IMR-90 (cell line): Measurements from ENCODE around the gene TBCC. TPM values are rescaled to one million over a fixed set of nuclear protein-coding genes. Genes with fewer than 3 reads are reported as not detected.

Experiments
- ATAC-seq: fragments of 200-7000 bp; cut with Tn5 transposase; 2 replicates; pipeline ENCODE4 v1.9.1; 2020; ENCODE audit warnings: low read depth, mild to moderate bottlenecking, moderate library complexity
- BruUV-seq: library from RNA; stranded (reverse); fragments of 400-500 nt; replicated peaks from 2 replicates; lab custom pipeline; 2021; lab: Mats Ljungman, UMichigan
- CTCF ChIA-PET: fragments of 300-600 bp; formaldehyde crosslinking; extraction: SDS; loops from one replicate; lab custom pipeline; 2021; ENCODE audit warnings: antibody characterized with exemption; lab: Yijun Ruan, JAX
- POLR2A ChIA-PET: fragments of 300-600 bp; sonication (Branson Sonifier 250); formaldehyde crosslinking; loops from one replicate; lab custom pipeline; 2022; ENCODE audit warnings: antibody characterized with exemption; ENCODE audit not compliant: unreplicated experiment; lab: Charles Lee
- DNase-seq: peaks from one replicate; pipeline ENCODE4 v3.0.0; 2013
- H2AFZ ChIP-seq: replicated peaks from 2 replicates; pipeline ENCODE3; 2013; ENCODE audit warnings: low read length, mild to moderate bottlenecking; ENCODE audit not compliant: poor library complexity
- H2AK5ac ChIP-seq: 2 replicates; pipeline ENCODE4 v1.6.1; 2013; ENCODE audit warnings: low read depth, low read length, inconsistent platforms
- H2AK9ac ChIP-seq: replicated peaks from 2 replicates; pipeline ENCODE3; 2013; ENCODE audit warnings: mild to moderate bottlenecking, low read depth, low read length, moderate library complexity; ENCODE audit not compliant: poor library complexity
- H2BK120ac ChIP-seq: 2 replicates; pipeline ENCODE4 v1.6.1; 2013; ENCODE audit warnings: low read depth, low read length, inconsistent platforms
- H2BK15ac ChIP-seq: 3 replicates; pipeline ENCODE4 v1.6.1; 2013; ENCODE audit warnings: low read depth, low read length, inconsistent platforms
- H2BK20ac ChIP-seq: 2 replicates; pipeline ENCODE4 v1.6.1; 2013; ENCODE audit warnings: low read depth, mild to moderate bottlenecking, inconsistent platforms, low read length, moderate library complexity
- H2BK5ac ChIP-seq: 2 replicates; pipeline ENCODE4 v1.6.1; 2013; ENCODE audit warnings: mild to moderate bottlenecking, low read depth, low read length, inconsistent platforms; ENCODE audit not compliant: poor library complexity, severe bottlenecking
- H3K14ac ChIP-seq: replicated peaks from 2 replicates; pipeline ENCODE4 v1.6.1; 2013; ENCODE audit warnings: low read depth, low read length, inconsistent platforms
- H3K18ac ChIP-seq: 2 replicates; pipeline ENCODE4 v1.6.1; 2013; ENCODE audit warnings: low read depth, low read length, control low read depth
- H3K23ac ChIP-seq: 2 replicates; pipeline ENCODE4 v1.6.1; 2013; ENCODE audit warnings: low read depth, low read length, inconsistent platforms
- H3K27ac ChIP-seq: 2 replicates; pipeline ENCODE4 v1.5.1; 2013; ENCODE audit warnings: mild to moderate bottlenecking, control low read depth, low read length; ENCODE audit not compliant: insufficient read depth
- H3K27me3 ChIP-seq: 2 replicates; pipeline ENCODE4 v1.6.1; 2013; ENCODE audit warnings: low read length; ENCODE audit not compliant: control insufficient read depth, insufficient read depth
- H3K36me3 ChIP-seq: 2 replicates; pipeline ENCODE4 v1.6.1; 2013; ENCODE audit warnings: low read length, mixed read lengths; ENCODE audit not compliant: control insufficient read depth, insufficient read depth
- H3K4ac ChIP-seq: 2 replicates; pipeline ENCODE4 v1.6.1; 2013; ENCODE audit warnings: low read depth, low read length, inconsistent platforms
- H3K4me1 ChIP-seq: 2 replicates; pipeline ENCODE4 v1.6.1; 2013; ENCODE audit warnings: low read length, mixed read lengths; ENCODE audit not compliant: control insufficient read depth, insufficient read depth
- H3K4me2 ChIP-seq: 2 replicates; pipeline ENCODE4 v1.6.1; 2013; ENCODE audit warnings: low read depth, mild to moderate bottlenecking, control low read depth, low read length, moderate library complexity
- H3K4me3 ChIP-seq: 2 replicates; pipeline ENCODE4 v1.5.1; 2013; ENCODE audit warnings: low read depth, mild to moderate bottlenecking, control low read depth, low read length, moderate library complexity; ENCODE audit not compliant: insufficient read depth
- H3K56ac ChIP-seq: 2 replicates; pipeline ENCODE4 v1.6.1; 2013; ENCODE audit warnings: low read length, inconsistent platforms; ENCODE audit not compliant: insufficient read depth; ENCODE audit errors: extremely low read depth
- H3K79me1 ChIP-seq, 2 experiments: 2 replicates each; pipeline ENCODE4 v1.6.1; 2013; ENCODE audit warnings: low read length in 2 of 2, inconsistent platforms in 1 of 2, low read depth in 1 of 2
- H3K9ac ChIP-seq: 2 replicates; pipeline ENCODE4 v1.6.1; 2013; ENCODE audit warnings: low read depth, low read length, control low read depth
- H3K9me1 ChIP-seq: 2 replicates; pipeline ENCODE4 v1.6.1; 2013; ENCODE audit warnings: low read length, inconsistent platforms; ENCODE audit not compliant: insufficient read depth
- H3K9me3 ChIP-seq: 2 replicates; pipeline ENCODE4 v1.6.1; 2013; ENCODE audit warnings: low read length; ENCODE audit not compliant: control insufficient read depth, insufficient read depth
- H4K20me1 ChIP-seq: 2 replicates; pipeline ENCODE4 v1.6.1; 2013; ENCODE audit warnings: low read length, inconsistent platforms; ENCODE audit not compliant: insufficient read depth
- H4K5ac ChIP-seq: 2 replicates; pipeline ENCODE4 v1.6.1; 2013; ENCODE audit warnings: mild to moderate bottlenecking, low read depth, low read length, control low read depth
- H4K8ac ChIP-seq, 2 experiments: 2 replicates each; pipeline ENCODE4 v1.6.1; 2013; ENCODE audit warnings: low read depth in 2 of 2, low read length in 2 of 2, control low read depth in 1 of 2, inconsistent platforms in 1 of 2
- H4K91ac ChIP-seq: 2 replicates; pipeline ENCODE4 v1.6.1; 2013; ENCODE audit warnings: low read depth, low read length, inconsistent platforms; ENCODE audit not compliant: insufficient read depth
- RAD21 ChIP-seq: IDR thresholded peaks from 2 replicates; pipeline ENCODE4 v1.6.1; 2012; ENCODE audit warnings: low read length, improper control_type of control experiment
- RFX5 ChIP-seq: IDR thresholded peaks from 2 replicates; pipeline ENCODE4 v1.8.0; 2012; ENCODE audit warnings: low read depth, mild to moderate bottlenecking, low read length, moderate library complexity
- SMC3 ChIP-seq: fragments of 150-350 bp; IDR thresholded peaks from 2 replicates; pipeline ENCODE4 v1.6.1; 2016; ENCODE audit warnings: low read depth, mild to moderate bottlenecking, antibody characterized with exemption, low read length, moderate library complexity
- WGBS, 2 experiments: methylation state at CpG; one replicate each; pipeline versions ENCODE4 v1.1.5 to v1.1.7; 2013; ENCODE audit warnings: missing lambda C conversion rate in 2 of 2; ENCODE audit not compliant: insufficient read length in 1 of 2; ENCODE audit errors: extremely low coverage in 2 of 2; 5-methylcytosine and 5-hydroxymethylcytosine counted together
- dilution Hi-C: fragments of 300-500 bp; cut with HindIII; formaldehyde crosslinking; loops from one replicate; pipeline ENCODE4 v1.14.3; 2018; ENCODE audit warnings: low sequenced_read_pairs; ENCODE audit not compliant: unreplicated experiment
- in situ Hi-C: fragments of 300-500 bp; cut with MboI; formaldehyde crosslinking; loops from 3 replicates; pipeline ENCODE4 v1.14.3; 2019; ENCODE audit warnings: low sequenced_read_pairs, inconsistent platforms, mixed read lengths
- intact Hi-C: fragments of 100-400 bp; cut with micrococcal nuclease; formaldehyde crosslinking; loops from 2 replicates; pipeline ENCODE4 v1.10.0; 2022
- polyA plus RNA-seq, 3 experiments: library from polyadenylated mRNA; depleted of rRNA; stranded (reverse); fragments of >200 nt; gene quantifications; 2 replicates each; pipeline ENCODE4 v1.2.3, GENCODE V29; 2012; ENCODE audit warnings: low replicate concordance in 1 of 3
- total RNA-seq: library from RNA; depleted of rRNA; stranded (reverse); fragments of >200 nt; gene quantifications from 2 replicates; pipeline ENCODE4 v1.2.3, GENCODE V29; 2012
- TF ChIP-seq, protein P1 (sequence below): conservative IDR thresholded peaks from 2 replicates; pipeline ENCODE4 v1.5.1; 2012; ENCODE audit warnings: mild to moderate bottlenecking, low read depth, low read length, improper control_type of control experiment

Gene TBCC
- total and polyA plus RNA-seq, 2 of the 4 experiments (the other 2 are of a cell fraction): 23.0 to 32.6 TPM

DNA sequence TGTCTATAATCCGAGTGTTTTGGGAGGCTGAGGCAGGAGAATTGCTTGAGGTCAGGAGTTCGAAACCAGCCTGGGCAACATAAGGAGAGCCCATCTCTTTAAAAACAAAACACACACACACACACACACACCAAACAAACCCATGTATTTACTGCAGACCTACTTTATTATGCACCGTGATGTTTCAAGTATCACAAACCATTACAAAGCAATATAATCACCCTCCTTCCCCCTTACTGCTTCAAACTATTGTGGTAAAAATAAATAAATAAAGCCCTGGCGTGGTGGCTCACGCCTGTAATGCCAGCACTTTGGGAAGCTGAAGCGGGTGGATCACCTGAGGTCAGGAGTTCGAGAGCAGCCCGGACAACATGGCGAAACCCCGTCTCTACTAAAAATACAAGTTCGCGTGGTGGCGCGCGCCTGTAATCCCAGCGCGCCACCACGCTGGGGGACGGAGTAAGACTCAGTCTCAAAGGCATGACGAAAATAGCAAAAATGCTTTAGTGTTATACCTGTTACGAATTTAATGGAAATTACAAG, 1.5 kb downstream of the TBCC start:
- 20% methylated on average over 2 of the region's 21 CpGs; no CpG with 5 or more reads in 1 of the 2 experiments for WGBS, 2 experiments
- in situ Hi-C loops: no loop called here

More for the DNA sequence above, 1.5 kb downstream of the TBCC start:
- no peak for DNase-seq
- no peak overlapping the region for H2AK5ac ChIP-seq
- ChIA-PET CTCF (interaction anchor here (2.4 kb wide), 1 partner anchor 18 kb away, joined by 6 read pairs; no protein-coding TSS in a partner anchor), POLR2A (no interaction called here)
- no peaks in the 10 kb centered on the region for H3K9me3 ChIP-seq
- peak overlapping the region; percentile 100 for H3K4me2 ChIP-seq
- H2BK15ac ChIP-seq: no peak overlapping the region
- no peak overlapping the region; the same call in 1 of the 2 replicates for H3K4ac ChIP-seq
- peaks cover 12% of the 10 kb centered on the region; the same call in 1 of the 2 replicates for H3K9me1 ChIP-seq
- ATAC-seq: no peak
- H4K8ac ChIP-seq: no peak overlapping the region
- peak overlapping the region; percentile 92 for H3K23ac ChIP-seq
- H3K79me1 ChIP-seq: peaks cover 7 to 48% of the 10 kb centered on the region in 2 experiments
- H3K18ac ChIP-seq: no peak overlapping the region
- TF ChIP-seq, protein P1, sequence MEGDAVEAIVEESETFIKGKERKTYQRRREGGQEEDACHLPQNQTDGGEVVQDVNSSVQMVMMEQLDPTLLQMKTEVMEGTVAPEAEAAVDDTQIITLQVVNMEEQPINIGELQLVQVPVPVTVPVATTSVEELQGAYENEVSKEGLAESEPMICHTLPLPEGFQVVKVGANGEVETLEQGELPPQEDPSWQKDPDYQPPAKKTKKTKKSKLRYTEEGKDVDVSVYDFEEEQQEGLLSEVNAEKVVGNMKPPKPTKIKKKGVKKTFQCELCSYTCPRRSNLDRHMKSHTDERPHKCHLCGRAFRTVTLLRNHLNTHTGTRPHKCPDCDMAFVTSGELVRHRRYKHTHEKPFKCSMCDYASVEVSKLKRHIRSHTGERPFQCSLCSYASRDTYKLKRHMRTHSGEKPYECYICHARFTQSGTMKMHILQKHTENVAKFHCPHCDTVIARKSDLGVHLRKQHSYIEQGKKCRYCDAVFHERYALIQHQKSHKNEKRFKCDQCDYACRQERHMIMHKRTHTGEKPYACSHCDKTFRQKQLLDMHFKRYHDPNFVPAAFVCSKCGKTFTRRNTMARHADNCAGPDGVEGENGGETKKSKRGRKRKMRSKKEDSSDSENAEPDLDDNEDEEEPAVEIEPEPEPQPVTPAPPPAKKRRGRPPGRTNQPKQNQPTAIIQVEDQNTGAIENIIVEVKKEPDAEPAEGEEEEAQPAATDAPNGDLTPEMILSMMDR: 0 out of 2 replicates have a peak, but pooled peaks have one; percentile 13
- TF ChIP-seq RFX5 (no peak), RAD21 (peak; percentile 17; the same call in 1 of the 2 replicates), SMC3 (no peak)
- H2BK120ac ChIP-seq: no peak overlapping the region
- peak overlapping the region; percentile 47; the same call in 1 of the 2 replicates for H3K56ac ChIP-seq
- no peak overlapping the region for H2BK5ac ChIP-seq
- peaks cover 11% of the 10 kb centered on the region for H3K4me1 ChIP-seq
- dilution Hi-C loops: no loop called here
- H3K27me3 ChIP-seq: no peaks in the 10 kb centered on the region
- no peaks in the 10 kb centered on the region; the same call in 1 of the 2 replicates for H3K36me3 ChIP-seq
- H2AK9ac ChIP-seq: no peak overlapping the region
- H3K9ac ChIP-seq: peak overlapping the region; percentile 88
- peak overlapping the region; percentile 68 for H3K4me3 ChIP-seq
- no TSS peak for BruUV-seq
- no peak overlapping the region for H4K91ac ChIP-seq
- H2BK20ac ChIP-seq: no peak overlapping the region
- no peak overlapping the region for H2AFZ ChIP-seq
- H4K20me1 ChIP-seq: peaks cover 18% of the 10 kb centered on the region
- intact Hi-C loops: no loop called here
- peak overlapping the region; percentile 88; the same call in 1 of the 2 replicates for H3K27ac ChIP-seq
- no peak overlapping the region for H4K5ac ChIP-seq
- H3K14ac ChIP-seq: peak overlapping the region; percentile 78
